GM12872 (cell line): ENCODE data around the gene BRD3.

ENCODE experiments used
- CTCF ChIP-seq: IDR thresholded peaks from 3 replicates; pipeline ENCODE4 v1.5.1; 2011; ENCODE audit warnings: low read depth, mild to moderate bottlenecking, low read length, moderate library complexity; ENCODE audit not compliant: insufficient read depth

The BRD3 gene

DNA sequence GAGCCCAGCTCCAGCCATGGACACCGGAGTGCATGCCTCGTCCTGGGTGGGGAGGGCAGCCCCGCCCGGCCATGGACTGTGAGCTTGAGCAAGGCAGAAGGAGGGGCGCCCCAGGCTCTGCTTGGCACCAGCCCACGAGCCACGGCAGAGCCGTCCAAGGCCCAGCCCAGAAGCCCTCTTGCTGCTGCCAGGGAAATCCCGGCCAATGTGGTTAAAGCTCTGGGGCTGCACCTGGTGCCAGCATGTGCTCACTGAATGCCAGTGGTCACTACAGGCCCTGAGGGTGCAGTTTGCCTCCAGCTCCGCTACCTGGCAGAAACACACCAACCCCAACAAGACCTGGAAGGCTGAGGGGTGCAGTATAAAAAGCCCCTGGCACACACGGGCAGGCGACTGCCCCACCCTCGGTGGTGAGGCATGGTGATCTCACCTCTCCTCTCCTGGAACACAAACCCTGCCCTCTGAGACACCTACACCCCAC is 11.8 kb downstream of the BRD3 start:
- no peak for TF ChIP-seq CTCF

DNA sequence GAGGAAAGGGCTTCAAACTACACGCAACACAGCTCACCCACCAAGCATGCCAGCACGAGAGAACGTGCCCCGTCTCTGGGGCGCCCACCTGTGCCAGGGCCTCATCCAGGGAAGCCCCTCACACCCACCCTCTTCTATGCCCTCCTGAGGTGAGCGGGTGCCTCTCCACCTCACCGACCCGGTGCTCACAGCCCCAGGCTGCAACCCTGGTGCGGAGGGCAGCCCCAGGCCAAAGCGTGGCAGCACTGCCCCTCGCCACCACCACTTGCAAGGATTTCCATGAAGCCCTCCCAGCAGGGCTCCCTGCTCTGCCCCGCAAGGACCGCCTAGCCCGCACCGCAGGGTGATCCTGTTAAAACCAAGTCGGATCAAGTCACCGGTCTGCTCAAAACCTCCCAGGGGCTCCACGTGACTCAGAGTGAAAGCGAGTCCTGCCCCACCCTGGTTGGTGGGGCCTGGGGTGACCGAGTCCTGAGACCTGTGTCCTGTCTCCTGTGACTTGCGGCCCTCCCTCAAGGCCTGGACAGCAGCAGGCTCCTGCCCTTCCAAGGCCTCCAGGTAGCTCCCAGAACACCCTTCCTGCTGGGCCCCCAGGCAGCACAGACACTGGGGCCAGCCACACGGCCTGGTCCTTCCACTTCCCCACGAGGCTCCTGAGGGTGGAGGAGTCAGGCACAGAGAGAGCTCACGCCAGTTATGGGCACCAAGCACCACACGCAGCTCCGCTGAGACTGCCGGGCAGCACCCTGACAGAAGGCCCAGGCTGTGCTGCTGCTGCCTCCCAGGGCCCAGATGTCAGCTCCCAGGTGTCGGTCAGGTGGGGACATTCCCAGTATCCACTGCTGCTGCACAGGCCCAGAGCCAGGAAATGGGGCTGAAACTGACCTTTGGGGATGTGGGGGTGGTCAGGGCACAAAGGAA is 12.7 kb downstream of the BRD3 start:
- no peak for TF ChIP-seq CTCF

DNA sequence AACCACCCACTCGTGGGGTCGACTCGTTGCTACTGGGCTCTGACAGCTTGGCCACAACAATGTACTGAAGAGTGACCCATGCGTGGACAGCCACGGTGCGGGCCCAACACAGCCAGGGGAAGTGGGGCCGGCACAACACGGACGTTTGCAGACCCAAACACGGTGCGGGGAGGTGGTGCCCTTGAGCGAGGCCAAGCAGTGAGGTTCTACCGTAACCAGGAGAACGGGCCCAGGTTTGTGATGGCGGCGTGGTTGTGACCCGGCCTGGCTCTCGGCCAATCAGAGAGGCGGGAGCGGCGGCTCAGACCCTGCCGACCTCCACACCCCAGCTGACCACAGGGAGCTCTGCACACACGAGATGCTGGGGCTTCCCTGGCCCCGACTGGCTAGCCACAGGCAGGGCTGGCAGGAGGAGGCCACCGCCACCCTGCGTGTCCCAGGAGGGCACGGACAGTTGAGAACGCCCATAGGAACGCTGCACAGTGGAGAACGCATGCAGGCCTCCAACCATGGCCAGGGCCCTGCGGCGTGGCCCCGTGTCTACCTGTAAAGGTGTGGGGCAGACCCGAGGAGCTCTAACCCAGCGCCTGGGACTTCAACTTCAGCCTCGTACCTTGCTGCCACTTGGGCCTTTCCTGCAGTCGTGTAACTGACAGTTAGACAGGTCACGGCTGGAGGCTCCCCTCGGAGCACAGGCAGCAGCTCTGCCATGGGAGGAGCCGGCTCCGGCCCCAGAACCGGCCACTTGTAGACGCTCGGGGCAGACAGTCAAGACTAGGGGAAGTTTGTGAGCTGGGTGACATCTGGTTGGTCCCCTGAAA is 13.7 kb downstream of the BRD3 start:
- TF ChIP-seq CTCF, result no peak

- TF ChIP-seq CTCF, result no peak
Observed at GRCh38 chr9:134053401-134053871, 14.4 kb downstream of the BRD3 start.

DNA sequence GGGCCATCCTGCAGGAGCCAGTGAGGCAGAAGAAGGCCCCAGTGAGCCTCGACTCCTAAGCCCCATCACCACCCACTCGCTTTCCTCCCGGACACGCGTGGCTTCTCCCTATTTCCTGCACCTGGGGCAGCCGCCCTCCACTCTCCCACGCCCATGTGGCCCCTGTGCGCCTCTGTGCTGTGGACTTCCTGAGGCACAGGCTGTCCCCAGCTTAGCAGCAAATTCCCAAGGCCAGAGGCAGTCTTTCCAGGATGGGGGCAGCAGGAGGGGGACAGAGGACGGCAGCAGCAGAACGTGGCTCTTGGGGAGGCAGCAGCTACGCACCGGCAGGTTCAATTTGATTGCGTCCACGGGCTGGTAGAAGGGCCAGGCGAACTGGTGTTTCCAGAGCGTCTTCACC is 14.9 kb downstream of the BRD3 start:
- TF ChIP-seq CTCF, result no peak

DNA sequence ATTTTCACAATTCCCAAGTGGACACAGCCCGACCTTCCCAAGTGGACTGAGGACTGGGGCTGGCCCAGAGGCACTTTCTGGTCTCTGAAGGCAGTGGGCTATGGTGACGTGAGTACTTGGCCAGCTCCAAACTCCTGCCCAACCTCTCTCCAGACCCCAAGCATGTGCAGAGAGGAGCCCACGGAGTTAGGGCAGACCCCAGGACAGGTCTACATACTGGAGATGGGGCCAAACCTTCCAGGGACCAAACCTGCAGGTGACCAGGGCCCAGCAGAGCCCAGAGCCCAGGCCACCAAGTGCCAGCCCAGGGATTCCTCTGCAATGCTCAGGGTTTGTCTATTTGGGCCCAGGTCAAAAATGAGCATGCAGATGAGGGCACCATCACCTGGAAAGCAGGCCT is 15.3 kb downstream of the BRD3 start:
- no peak for TF ChIP-seq CTCF

DNA sequence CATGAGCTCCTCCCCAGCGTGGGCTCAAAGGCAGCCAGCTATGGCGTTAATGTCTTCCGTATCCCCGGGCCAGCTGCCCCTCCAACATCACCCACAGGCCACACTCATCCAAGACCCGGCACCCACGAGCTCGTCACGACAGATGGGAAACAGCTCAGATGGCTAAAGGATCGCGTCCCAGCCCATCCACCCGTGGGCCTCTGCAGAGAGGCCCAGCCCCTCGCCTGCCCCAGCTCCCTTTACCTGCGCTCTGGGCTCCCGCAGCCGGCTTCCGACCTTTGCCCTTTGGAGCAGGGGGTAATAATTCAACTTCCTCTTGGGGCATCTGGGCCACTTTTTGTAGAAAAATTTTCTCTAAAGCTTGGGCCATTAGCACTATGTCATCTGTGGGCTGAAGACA is 16.5 kb downstream of the BRD3 start:
- no peak for TF ChIP-seq CTCF
